NCI-H460 (cell line): ENCODE measurements around the gene RIT2. TPM values are rescaled to one million over a fixed set of nuclear protein-coding genes. Genes with fewer than 3 reads are reported as not detected.

Experiments
- DNase-seq: peaks from one replicate; pipeline ENCODE4 v3.0.0-alpha.2; 2016; ENCODE audit warnings: low read depth; ENCODE audit errors: extremely low read depth
- total RNA-seq: library from RNA; depleted of rRNA; stranded (reverse); fragments of >200 nt; shearing (Covaris generic); gene quantifications from 2 replicates; pipeline ENCODE4 v1.2.3, GENCODE V29; 2014

Gene RIT2
- total RNA-seq, 1 experiment from 2014 or later, result not detected

DNA sequence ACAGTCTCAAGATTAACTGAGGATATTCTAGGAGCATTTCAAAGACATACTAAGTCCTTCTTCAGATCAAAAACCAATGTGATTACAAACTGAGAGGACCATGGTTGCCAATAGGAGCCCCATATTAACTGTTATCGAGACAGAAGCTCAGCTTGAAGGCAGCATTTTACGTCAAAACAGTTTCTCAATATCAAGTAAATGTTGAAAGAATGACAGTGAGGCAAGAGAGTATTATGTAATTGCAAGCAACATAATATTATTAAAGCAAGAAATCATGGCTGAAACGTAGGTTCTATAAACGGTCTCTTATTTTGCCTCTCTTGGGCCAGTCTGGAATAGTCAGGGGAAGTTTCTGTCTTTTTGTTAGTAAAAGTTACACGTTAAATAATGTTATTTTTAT lies 22.9 kb downstream of the RIT2 start:
- peak; percentile 1 for DNase-seq

DNA sequence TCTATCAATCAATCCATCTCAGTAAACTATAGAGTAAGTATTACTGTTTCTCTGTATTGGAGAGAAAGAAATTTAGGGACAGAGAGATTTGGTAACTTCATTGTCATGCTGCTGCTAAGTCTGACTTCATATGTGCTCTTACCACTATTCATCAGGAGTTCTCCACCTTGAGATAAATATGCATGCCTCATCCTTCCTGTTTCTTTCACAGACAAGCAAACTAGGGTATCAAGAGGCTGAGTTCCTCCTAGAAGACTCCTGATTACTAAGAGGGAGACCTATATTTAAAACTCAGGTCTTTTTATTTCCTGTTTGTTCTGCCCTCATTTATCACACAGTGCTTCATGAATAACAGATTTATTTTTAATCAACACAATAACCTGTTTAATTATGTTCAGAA lies 34.1 kb downstream of the RIT2 start:
- DNase-seq, result no peak

DNA sequence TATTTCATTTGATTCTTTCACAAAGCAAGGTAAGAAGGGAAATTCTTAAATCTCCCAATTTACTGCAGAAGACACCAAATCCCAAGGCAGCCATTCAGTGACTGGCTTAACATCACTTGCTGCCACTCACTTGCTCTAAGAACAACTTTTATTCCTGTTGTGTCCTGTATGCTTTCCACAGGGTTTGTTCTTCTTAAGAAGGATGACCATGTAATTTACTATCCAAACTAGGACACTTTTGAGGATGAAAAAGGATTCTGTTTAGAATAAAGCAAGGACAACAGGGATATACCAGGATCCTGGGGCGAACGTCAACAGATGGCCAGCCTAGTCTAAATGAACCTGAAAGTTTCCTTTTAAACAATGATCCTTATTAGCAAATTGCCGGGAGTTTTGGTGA lies 34.8 kb downstream of the RIT2 start:
- DNase-seq, result no peak

GRCh38 chr18:43079422-43079821 lies 36.1 kb downstream of the RIT2 start:
- no peak for DNase-seq

DNA sequence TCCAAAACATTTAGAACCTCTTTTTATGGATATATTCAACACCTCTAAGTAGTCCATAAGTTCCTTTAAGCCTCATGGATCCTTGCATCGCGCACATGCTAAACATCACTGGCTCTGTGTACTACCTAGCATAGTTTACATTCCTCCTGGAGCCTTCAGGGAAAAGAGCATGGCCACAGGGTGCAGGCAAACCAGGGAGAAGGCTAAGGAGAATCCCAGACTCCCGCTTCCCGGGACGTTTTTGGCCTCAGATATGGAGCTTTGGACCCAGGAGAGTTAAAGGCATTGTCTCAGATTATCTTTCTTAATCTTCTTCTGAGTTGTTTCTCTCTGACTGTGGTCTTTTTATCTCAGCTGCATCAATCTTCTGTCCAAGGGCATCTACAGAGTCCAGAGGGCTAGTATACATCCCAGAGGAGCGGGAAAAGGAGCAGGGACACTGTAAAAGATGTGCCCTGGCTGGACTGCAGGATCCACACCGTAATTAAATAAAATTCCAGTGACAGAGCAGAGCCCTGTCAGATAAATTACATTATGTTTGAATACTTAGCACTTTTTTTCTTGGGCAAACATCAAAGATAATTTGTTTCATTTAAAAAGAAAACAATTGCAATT lies 36.9 kb downstream of the RIT2 start:
- DNase-seq, result no peak

DNA sequence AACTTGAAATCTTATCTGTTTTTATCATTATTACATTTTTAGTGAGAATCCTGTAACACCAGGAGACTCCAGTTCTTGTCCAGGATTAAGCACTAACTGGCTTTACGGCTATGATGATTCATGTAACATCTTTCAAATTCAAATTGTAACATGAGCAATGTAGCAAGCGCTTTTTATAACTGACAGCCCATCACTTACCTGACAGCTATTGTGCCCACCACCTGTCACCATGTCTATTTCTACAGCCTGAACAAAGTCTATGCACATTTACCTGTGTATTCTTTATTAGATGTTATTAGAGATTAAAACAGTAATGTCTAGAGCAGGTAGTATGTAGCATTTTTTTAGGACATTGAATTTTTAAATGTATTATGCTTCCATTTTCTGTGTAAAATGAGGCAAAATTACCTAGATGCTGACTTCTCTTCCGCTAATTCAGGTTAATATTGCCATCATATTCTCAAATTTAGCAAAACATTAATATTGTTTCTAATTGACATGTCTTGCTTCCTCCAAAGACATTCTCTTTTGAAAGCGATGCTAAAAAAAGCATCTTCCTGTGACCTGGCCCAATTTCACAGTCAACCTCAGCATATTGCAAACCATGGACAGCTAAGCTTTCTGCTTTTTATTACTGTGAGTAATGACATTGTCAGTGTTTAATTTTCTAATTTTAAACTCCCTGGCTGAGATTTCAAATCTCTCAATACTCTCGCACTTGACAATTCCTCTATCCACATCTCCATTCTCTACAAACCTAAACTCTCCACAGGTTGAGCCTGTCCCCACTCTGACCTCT lies 37.8 kb downstream of the RIT2 start:
- DNase-seq, result no peak

DNA sequence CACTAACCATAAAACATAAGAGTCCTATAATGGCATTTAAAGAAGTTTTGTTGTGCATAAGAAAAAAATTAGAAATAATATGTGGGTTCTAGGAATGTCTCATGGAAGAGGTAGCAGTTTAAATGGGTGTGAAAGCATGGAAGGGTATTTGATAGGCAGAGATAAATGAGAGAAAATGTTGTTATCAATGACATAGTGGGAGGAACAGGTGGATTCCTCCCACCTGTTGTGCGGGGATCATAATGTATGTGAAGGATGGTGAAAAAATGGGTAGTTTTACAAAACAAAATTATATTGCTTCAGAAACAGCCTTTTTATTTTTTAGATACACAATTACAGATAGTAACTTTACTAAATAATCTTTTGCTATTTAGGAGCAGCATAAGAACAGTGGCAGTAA lies 41.7 kb downstream of the RIT2 start:
- DNase-seq, result no peak

GRCh38 chr18:43068781-43069180 lies 46.7 kb downstream of the RIT2 start:
- no peak for DNase-seq

DNA sequence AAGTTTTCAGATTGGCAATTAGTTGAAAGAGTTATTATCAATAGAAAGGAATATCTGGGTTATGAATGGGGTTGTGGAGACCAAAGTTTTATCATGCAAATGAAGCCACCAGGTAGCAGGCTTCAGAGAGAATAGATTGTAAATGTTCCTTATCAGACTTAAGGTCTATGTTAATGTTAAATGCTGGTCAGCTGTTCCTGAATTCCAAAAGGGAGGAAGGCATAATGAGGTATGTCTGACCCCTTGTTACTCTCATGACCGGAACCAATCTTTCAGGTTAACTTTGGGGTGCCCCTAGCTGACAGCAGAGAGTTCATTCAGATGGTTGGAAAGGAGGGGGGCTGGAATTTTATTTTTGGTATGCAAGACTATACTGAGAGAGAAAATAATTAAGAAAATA lies 47.9 kb downstream of the RIT2 start:
- no peak for DNase-seq

GRCh38 chr18:43061816-43062215 lies 53.7 kb downstream of the RIT2 start:
- no peak for DNase-seq

DNA sequence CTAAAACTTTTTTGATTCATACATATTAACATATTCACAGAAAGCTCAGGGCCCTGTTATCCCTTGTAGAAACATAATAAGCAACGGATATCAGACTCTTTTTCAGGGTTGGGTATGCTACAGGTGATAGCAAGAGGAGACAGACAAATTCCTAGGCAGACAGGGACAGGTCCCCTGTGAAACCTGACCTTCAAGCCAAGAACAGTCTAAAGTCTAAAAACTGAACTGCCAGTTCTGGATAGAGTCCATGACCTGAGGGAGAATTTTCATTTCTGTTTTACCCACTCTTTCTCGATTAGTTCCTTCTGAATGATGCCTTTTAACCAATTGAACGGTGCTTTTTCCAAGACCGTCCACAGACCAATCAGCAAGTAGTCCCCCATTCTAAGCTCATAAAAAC lies 54.2 kb downstream of the RIT2 start:
- DNase-seq, result no peak

- DNase-seq, result no peak
These were observed 55.5 kb downstream of the RIT2 start for GRCh38 chr18:43060020-43060419.

DNA sequence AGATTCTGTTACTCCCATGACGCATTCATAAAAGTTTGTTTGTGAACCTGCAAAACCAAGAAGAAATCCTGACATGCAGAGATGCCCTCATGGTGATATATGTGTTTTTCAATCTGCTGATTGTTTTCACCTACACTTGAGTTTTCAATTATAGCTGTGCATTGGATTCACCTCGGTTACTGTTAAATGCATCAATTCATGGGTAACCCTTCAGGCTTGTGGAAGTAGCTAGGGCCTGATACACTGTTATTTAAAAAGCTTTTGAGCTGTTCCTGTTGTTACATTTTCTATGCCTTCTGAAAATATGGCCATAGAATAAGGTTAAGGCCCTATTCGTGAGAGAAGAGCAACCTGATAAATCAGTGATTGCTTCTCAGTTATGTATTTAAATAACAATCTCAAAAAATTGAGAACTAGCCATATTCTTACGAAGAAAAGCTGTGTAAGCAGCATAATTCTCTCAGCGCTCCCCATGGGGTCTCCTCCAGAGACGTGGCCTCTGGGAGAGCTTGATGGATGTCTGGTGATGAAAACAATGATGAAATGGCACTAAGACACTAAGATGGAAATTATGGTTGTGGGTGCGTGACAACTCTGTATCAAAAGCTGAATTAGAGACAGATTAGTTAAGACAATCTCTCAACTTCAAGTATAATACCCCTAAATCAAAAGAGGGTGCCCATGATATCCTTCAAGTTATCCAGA lies 60.5 kb downstream of the RIT2 start:
- no peak for DNase-seq

- DNase-seq, result no peak
These were observed 66.5 kb downstream of the RIT2 start for GRCh38 chr18:43049021-43049420.

- no peak for DNase-seq
These were observed 69.2 kb downstream of the RIT2 start for GRCh38 chr18:43046322-43046721.

DNA sequence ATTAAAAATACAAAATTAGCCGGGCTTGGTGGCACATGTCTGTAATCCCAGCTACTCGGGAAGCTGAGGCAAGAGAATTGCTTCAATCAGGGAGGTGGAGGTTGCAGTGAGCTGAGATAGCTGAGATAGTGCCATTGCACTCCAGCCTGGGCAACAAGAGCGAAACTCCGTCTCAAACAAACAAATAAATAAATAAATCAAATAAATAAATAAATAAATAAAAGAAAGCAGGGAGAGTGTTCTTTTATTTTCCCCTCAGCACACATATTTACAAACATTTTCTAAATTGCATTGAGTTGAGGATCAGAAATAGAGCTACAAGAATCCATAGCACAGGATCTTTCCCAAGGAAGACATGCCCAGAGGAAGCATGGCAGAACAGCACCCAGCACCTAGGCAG lies 71.9 kb downstream of the RIT2 start:
- no peak for DNase-seq

DNA sequence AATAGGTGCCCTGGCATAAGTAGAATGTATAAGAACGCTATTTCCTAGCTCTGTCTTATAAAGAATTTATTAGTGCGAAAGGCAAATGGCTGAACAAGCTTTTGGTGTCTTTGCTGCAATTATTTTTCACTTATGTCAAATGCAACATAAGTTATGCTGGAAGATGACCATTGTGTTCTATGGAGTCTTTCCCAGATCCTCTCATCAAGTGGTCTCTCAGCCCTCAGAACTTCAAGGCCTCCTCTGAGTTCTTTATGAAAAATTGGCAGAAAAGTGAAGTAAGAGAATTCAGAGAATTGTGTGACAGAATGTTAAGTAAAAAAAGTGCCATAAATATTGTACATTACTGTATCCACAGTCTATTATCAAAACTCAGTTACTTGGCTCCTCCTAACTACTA lies 75.2 kb downstream of the RIT2 start:
- DNase-seq, result no peak

GRCh38 chr18:43034683-43035500 lies 80.6 kb downstream of the RIT2 start:
- no peak for DNase-seq

- no peak for DNase-seq
These were observed 84.3 kb downstream of the RIT2 start for GRCh38 chr18:43031169-43031568.

GRCh38 chr18:43029414-43029813 lies 86.1 kb downstream of the RIT2 start:
- DNase-seq, result no peak

DNA sequence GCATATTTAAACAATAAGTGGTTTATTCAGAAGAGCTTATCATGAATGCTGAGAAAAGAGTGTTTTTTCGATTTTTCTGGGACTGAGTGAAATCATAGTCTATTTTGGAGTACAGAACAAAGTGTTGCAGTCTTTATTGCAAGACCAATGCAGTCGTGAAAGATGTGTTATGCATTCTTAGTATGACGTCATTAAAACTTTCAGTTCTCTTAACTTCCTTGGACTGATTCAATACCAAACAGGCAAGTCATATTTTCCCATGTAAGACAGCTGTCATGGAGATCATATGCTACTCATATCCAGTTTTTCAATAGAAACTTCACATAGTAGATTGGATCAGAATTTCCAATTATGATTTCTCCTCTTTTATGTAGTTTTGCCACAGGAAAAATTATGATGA lies 92.6 kb downstream of the RIT2 start:
- DNase-seq, result no peak
